Measurements from ENCODE around the gene AP1S3.

- TF ChIP-seq POLR2A (IDR thresholded peaks at IDR 0.05; ENCODE audit: low read length) (no peak), GATA1 (IDR thresholded peaks at IDR 0.05; ENCODE audit: low read depth, low read length) (no peak)
Observed at GRCh38 chr2:223801736-223802135, 35.6 kb downstream of the AP1S3 start.
